OCI-LY7 (cell line): Measurements from ENCODE around the gene BMERB1. TPM values are rescaled to one million over a fixed set of nuclear protein-coding genes. Genes with fewer than 3 reads are reported as not detected.
A peak's percentile ranks its signal among the peaks of the same experiment; 100 is the strongest.
"Not testable (repeated sequence)": the region's sequence is repeated elsewhere in the genome, so short reads cannot be mapped to it uniquely, and the experiment has no call there.

Source experiments
- Bru-seq: library from RNA; stranded (reverse); fragments of 400-500 nt; gene quantifications from one replicate; lab custom pipeline; 2021; lab: Mats Ljungman, UMichigan
- BruChase-seq, 2 experiments: library from RNA; stranded (reverse); fragments of 400-500 nt; gene quantifications; one replicate each; lab custom pipeline; 2021; lab: Mats Ljungman, UMichigan
- BruUV-seq: library from RNA; stranded (reverse); fragments of 400-500 nt; replicated peaks from 2 replicates; lab custom pipeline; 2021; lab: Mats Ljungman, UMichigan
- CTCF ChIA-PET: fragments of 300-600 bp; sonication (Branson Sonifier 250); formaldehyde crosslinking; loops from one replicate; lab custom pipeline; 2022; ENCODE audit warnings: antibody characterized with exemption; ENCODE audit not compliant: unreplicated experiment; lab: Charles Lee
- POLR2A ChIA-PET: fragments of 300-600 bp; sonication (Branson Sonifier 250); formaldehyde crosslinking; loops from one replicate; lab custom pipeline; 2022; ENCODE audit warnings: antibody characterized with exemption; lab: Charles Lee
- DNase-seq: peaks from one replicate; pipeline ENCODE4 v3.0.0-alpha.2; 2015; ENCODE audit warnings: low spot score
- H2AFZ ChIP-seq: fragments of 200-600 bp; sonication (generic), shearing (Covaris generic); 2 replicates; pipeline ENCODE4 v1.6.1; 2014; ENCODE audit warnings: mild to moderate bottlenecking, antibody characterized with exemption, low read length, moderate library complexity
- H3K27ac ChIP-seq: fragments of 200-600 bp; sonication (generic); 2 replicates; pipeline ENCODE4 v1.5.1; 2014; ENCODE audit warnings: mixed run types, low read depth, mild to moderate bottlenecking, moderate library complexity, low read length, inconsistent platforms; ENCODE audit not compliant: poor library complexity, severe bottlenecking
- H3K36me3 ChIP-seq: fragments of 200-600 bp; sonication (generic); 2 replicates; pipeline ENCODE4 v1.6.1; 2014; ENCODE audit warnings: mild to moderate bottlenecking, antibody characterized with exemption, low read length, moderate library complexity, mixed read lengths; ENCODE audit not compliant: insufficient read depth
- H3K4me1 ChIP-seq: fragments of 200-600 bp; sonication (generic); 2 replicates; pipeline ENCODE4 v1.5.1; 2014; ENCODE audit warnings: mild to moderate bottlenecking, low read length; ENCODE audit not compliant: insufficient read depth, poor library complexity, severe bottlenecking
- H3K4me2 ChIP-seq: fragments of 200-600 bp; sonication (generic); 2 replicates; pipeline ENCODE4 v1.6.1; 2014; ENCODE audit warnings: mild to moderate bottlenecking, low read length
- H3K4me3 ChIP-seq: fragments of 200-600 bp; sonication (generic); 2 replicates; pipeline ENCODE4 v1.5.1; 2014; ENCODE audit warnings: mild to moderate bottlenecking, low read depth, low read length; ENCODE audit not compliant: poor library complexity, severe bottlenecking
- H3K79me2 ChIP-seq: fragments of 200-600 bp; sonication (generic); 2 replicates; pipeline ENCODE4 v1.6.1; 2016; ENCODE audit warnings: low read depth, mild to moderate bottlenecking, low read length, moderate library complexity, mixed read lengths; ENCODE audit not compliant: insufficient read depth
- H3K9me2 ChIP-seq: fragments of 200-600 bp; sonication (generic); 2 replicates; pipeline ENCODE4 v1.6.1; 2016; ENCODE audit warnings: mild to moderate bottlenecking, low read length, mixed read lengths; ENCODE audit not compliant: insufficient read depth
- H3K9me3 ChIP-seq: fragments of 200-600 bp; sonication (generic); 2 replicates; pipeline ENCODE4 v1.6.1; 2014; ENCODE audit warnings: mild to moderate bottlenecking, mixed run types, low read length, mixed read lengths
- H4K20me1 ChIP-seq: fragments of 200-600 bp; sonication (generic); 2 replicates; pipeline ENCODE4 v1.6.1; 2014; ENCODE audit warnings: mild to moderate bottlenecking, antibody characterized with exemption, low read length, moderate library complexity, mixed read lengths; ENCODE audit not compliant: insufficient read depth
- CTCF ChIP-seq: fragments of 200-600 bp; sonication (generic); conservative IDR thresholded peaks from 2 replicates; pipeline ENCODE4 v1.5.1; 2014; ENCODE audit warnings: mild to moderate bottlenecking, antibody characterized with exemption, low read length, moderate library complexity, mixed read lengths
- EZH2phosphoT487 ChIP-seq: fragments of 200-600 bp; sonication (generic); IDR thresholded peaks from 2 replicates; pipeline ENCODE4 v1.6.1; 2018; ENCODE audit warnings: low read depth, borderline replicate concordance, mild to moderate bottlenecking, mixed run types, antibody characterized with exemption, low read length, moderate library complexity, mixed read lengths
- intact Hi-C: fragments of 100-400 bp; cut with micrococcal nuclease; formaldehyde crosslinking; loops from one replicate; pipeline ENCODE4 v1.10.0; 2022; ENCODE audit not compliant: unreplicated experiment
- long read RNA-seq: library from polyadenylated mRNA; stranded (forward); transcript quantifications from one replicate; pipeline ENCODE4 v2.0.0, GENCODE V29; 2022
- total RNA-seq, 2 experiments: library from RNA; depleted of rRNA in 1 of 2; stranded (reverse); fragments of >200 nt in 1 of 2; shearing (Covaris generic) in 1 of 2; gene quantifications; 2 replicates each; pipeline ENCODE4 v1.2.3, GENCODE V29; 2014 to 2022

Gene BMERB1
- total RNA-seq (2014; rRNA removed; shearing (Covaris generic)) (not detected in 2 replicates), total RNA-seq (2022) (not detected in 2 replicates), Bru-seq, nascent RNA (percentile 2 among the genes with signal in this experiment), BruChase-seq, experiment 1, labeled RNA remaining after a 6-hour chase (not detected), BruChase-seq, experiment 2, labeled RNA remaining after a 2-hour chase (percentile 2 among the genes with signal in this experiment)
- long read RNA-seq, partial matches to known transcripts, result 0 of 21 reads
- long read RNA-seq, other reads (novel, unspliced or antisense), result 21 of 21 reads

GRCh38 chr16:15434425-15435215 is at the start of gene BMERB1:
Gene BMERB1, plus strand, starts transcription at chr16:15434588. Its CDS starts 66 bp downstream, at chr16:15434654.
- Histone ChIP-seq H3K4me2 (no peak within 1 kb of the TSS), H3K27ac (no peak within 1 kb of the TSS), H3K9me2 (no peaks in the 10 kb centered on the region), H3K4me3 (no peak within 1 kb of the TSS), H3K9me3 (no peaks in the 10 kb centered on the region), H3K79me2 (no peaks in the 10 kb centered on the region), H4K20me1 (no peaks in the 10 kb centered on the region), H3K4me1 (no peaks in the 10 kb centered on the region), H3K36me3 (no peaks in the 10 kb centered on the region), H2AFZ (no peak within 1 kb of the TSS)
- DNase-seq, result no peak
- no TSS peak for BruUV-seq
- TF ChIP-seq CTCF (no peak), EZH2phosphoT487 (no peak)
- intact Hi-C loops, result loop anchor here (10.0 kb wide), 1 partner anchor 60 kb away; no protein-coding TSS in a partner anchor
- ChIA-PET POLR2A (no interaction called here), CTCF (no interaction called here)

- DNase-seq, H3K4me2 ChIP-seq, H3K36me3 ChIP-seq, H3K79me2 ChIP-seq, H2AFZ ChIP-seq, H3K4me3 ChIP-seq, CTCF ChIA-PET, H3K9me3 ChIP-seq, BruUV-seq, H3K9me2 ChIP-seq, H3K4me1 ChIP-seq, H4K20me1 ChIP-seq, intact Hi-C loops, POLR2A ChIA-PET, H3K27ac ChIP-seq: not testable (repeated sequence)
These were observed 46.3 kb upstream of the BMERB1 start for GRCh38 chr16:15388060-15388459.

- H3K4me1 ChIP-seq, H3K4me3 ChIP-seq, intact Hi-C loops, H3K36me3 ChIP-seq, H3K9me3 ChIP-seq, H3K79me2 ChIP-seq, BruUV-seq, H3K27ac ChIP-seq, H2AFZ ChIP-seq, H3K4me2 ChIP-seq, H3K9me2 ChIP-seq, CTCF ChIA-PET, H4K20me1 ChIP-seq, POLR2A ChIA-PET, DNase-seq: not testable (repeated sequence)
These were observed 44.5 kb upstream of the BMERB1 start for GRCh38 chr16:15389916-15390315.

GRCh38 chr16:15393025-15393424 is 41.4 kb upstream of the BMERB1 start:
- H3K4me2 ChIP-seq, H3K36me3 ChIP-seq, H3K27ac ChIP-seq, H2AFZ ChIP-seq, H3K4me1 ChIP-seq, H3K79me2 ChIP-seq, DNase-seq, H3K9me2 ChIP-seq, POLR2A ChIA-PET, CTCF ChIA-PET, H3K4me3 ChIP-seq, intact Hi-C loops, BruUV-seq, H3K9me3 ChIP-seq, H4K20me1 ChIP-seq: not testable (repeated sequence)

GRCh38 chr16:15395631-15396508 is 38.5 kb upstream of the BMERB1 start, which contains the start of gene MPV17L:
Gene MPV17L, plus strand, starts transcription at chr16:15395754. Its CDS starts 144 bp downstream, at chr16:15395898.
- H3K79me2 ChIP-seq, BruUV-seq, intact Hi-C loops, H3K36me3 ChIP-seq, H4K20me1 ChIP-seq, H3K9me2 ChIP-seq, CTCF ChIA-PET, H2AFZ ChIP-seq, H3K4me2 ChIP-seq, DNase-seq, H3K27ac ChIP-seq, H3K9me3 ChIP-seq, H3K4me1 ChIP-seq, POLR2A ChIA-PET, H3K4me3 ChIP-seq: not testable (repeated sequence)
